ENCODE results near the gene MTO1.
"Not testable (repeated sequence)": the region's sequence is repeated elsewhere in the genome, so short reads cannot be mapped to it uniquely, and the experiment has no call there.

The MTO1 gene

DNA sequence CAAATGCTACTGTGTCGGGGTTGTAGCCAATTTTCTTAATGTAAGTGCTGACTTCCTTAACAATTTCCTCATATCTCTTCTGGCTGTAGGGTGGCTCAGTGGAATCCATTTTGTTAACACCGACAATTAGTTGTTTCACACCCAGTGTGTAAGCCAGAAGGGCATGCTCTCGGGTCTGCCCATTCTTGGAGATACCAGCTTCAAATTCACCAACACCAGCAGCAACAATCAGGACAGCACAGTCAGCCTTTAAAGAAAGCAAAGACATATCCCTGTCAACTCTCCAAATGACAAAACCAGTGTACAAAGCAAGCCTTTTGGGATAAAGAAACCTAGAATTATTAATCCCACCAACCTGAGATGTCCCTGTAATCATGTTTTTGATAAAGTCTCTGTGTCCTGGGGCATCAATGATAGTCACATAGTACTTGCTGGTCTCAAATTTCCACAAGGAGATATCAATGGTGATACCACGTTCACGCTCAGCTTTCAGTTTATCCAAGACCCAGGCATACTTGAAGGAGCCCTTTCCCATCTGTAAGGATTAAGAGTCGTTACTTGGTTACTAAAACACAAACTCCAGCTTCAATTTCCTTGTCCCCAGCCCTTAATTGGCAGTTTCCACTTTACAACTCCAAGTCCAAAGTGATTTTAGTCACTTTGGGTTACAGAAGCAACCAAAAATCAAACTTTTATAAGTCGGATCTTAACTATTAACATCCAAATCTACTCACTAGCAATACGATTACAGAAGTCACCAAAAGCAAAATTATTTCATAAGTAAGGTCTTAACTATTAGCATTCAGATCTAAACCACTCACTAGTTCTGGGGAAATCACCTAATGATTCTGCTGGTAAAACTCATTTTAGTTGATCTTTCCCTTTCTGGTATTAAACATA is 57.7 kb downstream of the MTO1 start:
- Histone ChIP-seq H3K4me3 (ENCODE audit: low read depth, low read length) (peak overlapping the region; percentile 52), H3K79me1 (ENCODE audit: low read length) (peaks cover 14% of the 10 kb centered on the region), H3K9ac (ENCODE audit: low read length) (peak overlapping the region; percentile 86), H3K79me2 (ENCODE audit: control insufficient read depth, insufficient read depth, low read length, poor library complexity) (peaks cover 14% of the 10 kb centered on the region), H3K4ac (ENCODE audit: low read depth, low read length) (peak overlapping the region; percentile 47), H3K36me3 (ENCODE audit: control insufficient read depth in 1 of 2, insufficient read depth in 2 of 2, low read length in 2 of 2) (peaks cover 19 to 36% of the 10 kb centered on the region in 2 experiments), H3K4me2 (ENCODE audit: low read length) (peak overlapping the region; percentile 60), H3K27ac (ENCODE audit: low read depth, low read length) (peak overlapping the region; percentile 31)
- not testable (repeated sequence) for H2BK5ac ChIP-seq (ENCODE audit: low read depth, low read length, poor library complexity); H2AFZ ChIP-seq (ENCODE audit: insufficient read depth, low read length, poor library complexity); H4K91ac ChIP-seq (ENCODE audit: low read depth, low read length); H4K8ac ChIP-seq (ENCODE audit: low read depth, low read length); H3K4me1 ChIP-seq (ENCODE audit: control insufficient read depth in 1 of 2, insufficient read depth in 2 of 2, low read length in 2 of 2); H3K18ac ChIP-seq (ENCODE audit: low read length); H4K12ac ChIP-seq (ENCODE audit: low read depth, low read length); H3K9me3 ChIP-seq (ENCODE audit: insufficient read depth, low read depth, low read length); H2BK120ac ChIP-seq (ENCODE audit: insufficient read depth, low read length, poor library complexity); H3K27me3 ChIP-seq (ENCODE audit: insufficient read depth, low read length); H2AK5ac ChIP-seq (ENCODE audit: low read length); H3K23ac ChIP-seq (ENCODE audit: low read length); H3K14ac ChIP-seq (ENCODE audit: low read length); H2BK12ac ChIP-seq (ENCODE audit: low read length)
- DNase-seq, result peak in 1 of 2 donors; percentile 35
- WGBS (ENCODE audit: extremely low coverage, insufficient coverage, insufficient read length), result no CpG with 5 or more reads among the region's 8 CpGs

DNA sequence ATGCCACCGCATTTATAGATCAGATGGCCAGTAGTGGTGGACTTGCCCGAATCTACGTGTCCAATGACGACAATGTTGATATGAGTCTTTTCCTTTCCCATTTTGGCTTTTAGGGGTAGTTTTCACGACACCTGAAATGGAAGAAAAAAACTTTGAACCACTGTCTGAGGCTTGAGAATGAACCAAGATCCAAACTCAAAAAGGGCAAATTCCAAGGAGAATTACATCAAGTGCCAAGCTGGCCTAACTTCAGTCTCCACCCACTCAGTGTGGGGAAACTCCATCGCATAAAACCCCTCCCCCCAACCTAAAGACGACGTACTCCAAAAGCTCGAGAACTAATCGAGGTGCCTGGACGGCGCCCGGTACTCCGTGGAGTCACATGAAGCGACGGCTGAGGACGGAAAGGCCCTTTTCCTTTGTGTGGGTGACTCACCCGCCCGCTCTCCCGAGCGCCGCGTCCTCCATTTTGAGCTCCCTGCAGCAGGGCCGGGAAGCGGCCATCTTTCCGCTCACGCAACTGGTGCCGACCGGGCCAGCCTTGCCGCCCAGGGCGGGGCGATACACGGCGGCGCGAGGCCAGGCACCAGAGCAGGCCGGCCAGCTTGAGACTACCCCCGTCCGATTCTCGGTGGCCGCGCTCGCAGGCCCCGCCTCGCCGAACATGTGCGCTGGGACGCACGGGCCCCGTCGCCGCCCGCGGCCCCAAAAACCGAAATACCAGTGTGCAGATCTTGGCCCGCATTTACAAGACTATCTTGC is 58.6 kb downstream of the MTO1 start:
- H4K91ac ChIP-seq (ENCODE audit: low read depth, low read length), result peak overlapping the region; percentile 93

DNA sequence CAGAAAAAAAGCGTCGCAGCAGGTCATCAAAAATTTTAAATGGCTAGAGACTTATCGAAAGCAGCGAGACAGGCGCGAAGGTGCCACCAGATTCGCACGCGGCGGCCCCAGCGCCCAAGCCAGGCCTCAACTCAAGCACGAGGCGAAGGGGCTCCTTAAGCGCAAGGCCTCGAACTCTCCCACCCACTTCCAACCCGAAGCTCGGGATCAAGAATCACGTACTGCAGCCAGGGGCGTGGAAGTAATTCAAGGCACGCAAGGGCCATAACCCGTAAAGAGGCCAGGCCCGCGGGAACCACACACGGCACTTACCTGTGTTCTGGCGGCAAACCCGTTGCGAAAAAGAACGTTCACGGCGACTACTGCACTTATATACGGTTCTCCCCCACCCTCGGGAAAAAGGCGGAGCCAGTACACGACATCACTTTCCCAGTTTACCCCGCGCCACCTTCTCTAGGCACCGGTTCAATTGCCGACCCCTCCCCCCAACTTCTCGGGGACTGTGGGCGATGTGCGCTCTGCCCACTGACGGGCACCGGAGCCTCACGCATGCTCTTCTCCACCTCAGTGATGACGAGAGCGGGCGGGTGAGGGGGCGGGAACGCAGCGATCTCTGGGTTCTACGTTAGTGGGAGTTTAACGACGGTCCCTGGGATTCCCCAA is 59.3 kb downstream of the MTO1 start, which contains the start of gene EEF1A1:
EEF1A1 (minus strand) TSS at position 345 of the 663 bp plus-strand sequence. CDS start 1,006 bp downstream, outside the sequence.
- H3K18ac ChIP-seq (ENCODE audit: low read length), result peak within 1 kb of the TSS; percentile 99
- no peaks in the 10 kb centered on the region for H3K27me3 ChIP-seq (ENCODE audit: insufficient read depth, low read length)

More for the DNA sequence above, 58.6 kb downstream of the MTO1 start:
- Histone ChIP-seq H3K4ac (ENCODE audit: low read depth, low read length) (peak overlapping the region; percentile 95), H3K14ac (ENCODE audit: low read length) (peak overlapping the region; percentile 89), H2AK5ac (ENCODE audit: low read length) (peak overlapping the region; percentile 11), H4K12ac (ENCODE audit: low read depth, low read length) (peak overlapping the region; percentile 72), H2BK120ac (ENCODE audit: insufficient read depth, low read length, poor library complexity) (peak overlapping the region; percentile 50), H2BK5ac (ENCODE audit: low read depth, low read length, poor library complexity) (peak overlapping the region; percentile 70), H3K27me3 (ENCODE audit: insufficient read depth, low read length) (no peaks in the 10 kb centered on the region), H3K23ac (ENCODE audit: low read length) (no peak overlapping the region), H3K9ac (ENCODE audit: low read length) (peak overlapping the region; percentile 95), H3K9me3 (ENCODE audit: insufficient read depth, low read depth, low read length) (no peaks in the 10 kb centered on the region), H3K4me1 (ENCODE audit: control insufficient read depth in 1 of 2, insufficient read depth in 2 of 2, low read length in 2 of 2) (no peaks in the 10 kb centered on the region), H3K36me3 (ENCODE audit: control insufficient read depth in 1 of 2, insufficient read depth in 2 of 2, low read length in 2 of 2) (peaks cover 19 to 36% of the 10 kb centered on the region in 2 experiments), H2BK12ac (ENCODE audit: low read length) (no peak overlapping the region), H3K79me1 (ENCODE audit: low read length) (peaks cover 14% of the 10 kb centered on the region), H2AFZ (ENCODE audit: insufficient read depth, low read length, poor library complexity) (peak overlapping the region; percentile 12), H3K4me2 (ENCODE audit: low read length) (peak overlapping the region; percentile 60), H3K27ac (ENCODE audit: low read depth, low read length) (peak overlapping the region; percentile 90), H3K18ac (ENCODE audit: low read length) (peak overlapping the region; percentile 76), H4K8ac (ENCODE audit: low read depth, low read length) (peak overlapping the region; percentile 72), H3K79me2 (ENCODE audit: control insufficient read depth, insufficient read depth, low read length, poor library complexity) (peaks cover 14% of the 10 kb centered on the region), H3K4me3 (ENCODE audit: low read depth, low read length) (peak overlapping the region; percentile 85)
- peak; percentile 83 to 85 for DNase-seq
- no CpG with 5 or more reads among the region's 56 CpGs for WGBS (ENCODE audit: extremely low coverage, insufficient coverage, insufficient read length)

More for the DNA sequence above, 59.3 kb downstream of the MTO1 start, which contains the start of gene EEF1A1:
- H3K23ac ChIP-seq (ENCODE audit: low read length), result no peak within 1 kb of the TSS
- peak within 1 kb of the TSS; percentile 89 for H3K4me3 ChIP-seq (ENCODE audit: low read depth, low read length)
- WGBS (ENCODE audit: extremely low coverage, insufficient coverage, insufficient read length), result no CpG with 5 or more reads among the region's 53 CpGs
- DNase-seq, result peak; percentile 99 to 100
- peak within 1 kb of the TSS; percentile 75 for H2AFZ ChIP-seq (ENCODE audit: insufficient read depth, low read length, poor library complexity)
- H3K27ac ChIP-seq (ENCODE audit: low read depth, low read length), result peak within 1 kb of the TSS; percentile 99
- H3K79me1 ChIP-seq (ENCODE audit: low read length), result peaks cover 14% of the 10 kb centered on the region
- peak within 1 kb of the TSS; percentile 64 for H3K4me2 ChIP-seq (ENCODE audit: low read length)
- H3K4ac ChIP-seq (ENCODE audit: low read depth, low read length), result peak within 1 kb of the TSS; percentile 95
- H2BK12ac ChIP-seq (ENCODE audit: low read length), result no peak within 1 kb of the TSS
- peaks cover 17 to 32% of the 10 kb centered on the region in 2 experiments for H3K36me3 ChIP-seq (ENCODE audit: control insufficient read depth in 1 of 2, insufficient read depth in 2 of 2, low read length in 2 of 2)
- H2BK5ac ChIP-seq (ENCODE audit: low read depth, low read length, poor library complexity), result peak within 1 kb of the TSS; percentile 94
- peaks cover 14% of the 10 kb centered on the region for H3K79me2 ChIP-seq (ENCODE audit: control insufficient read depth, insufficient read depth, low read length, poor library complexity)
- no peaks in the 10 kb centered on the region for H3K9me3 ChIP-seq (ENCODE audit: insufficient read depth, low read depth, low read length)
- peak within 1 kb of the TSS; percentile 78 for H2BK120ac ChIP-seq (ENCODE audit: insufficient read depth, low read length, poor library complexity)
- H4K91ac ChIP-seq (ENCODE audit: low read depth, low read length), result peak within 1 kb of the TSS; percentile 93
- peak within 1 kb of the TSS; percentile 95 for H4K8ac ChIP-seq (ENCODE audit: low read depth, low read length)
- H3K14ac ChIP-seq (ENCODE audit: low read length), result peak within 1 kb of the TSS; percentile 90
- no peaks in the 10 kb centered on the region for H3K4me1 ChIP-seq (ENCODE audit: control insufficient read depth in 1 of 2, insufficient read depth in 2 of 2, low read length in 2 of 2)
- H4K12ac ChIP-seq (ENCODE audit: low read depth, low read length), result peak within 1 kb of the TSS; percentile 100
- peak within 1 kb of the TSS; percentile 95 for H3K9ac ChIP-seq (ENCODE audit: low read length)
- peak within 1 kb of the TSS; percentile 65 for H2AK5ac ChIP-seq (ENCODE audit: low read length)
